GM18907 (cell line): ENCODE data around the gene MYMX.
"Not testable (repeated sequence)": the region's sequence is repeated elsewhere in the genome, so short reads cannot be mapped to it uniquely, and the experiment has no call there.

ENCODE experiments used
- ATAC-seq: cut with Tn5 transposase; IDR thresholded peaks from one replicate; pipeline ENCODE4 v1.9.1; 2021; ENCODE audit warnings: mild to moderate bottlenecking, moderate library complexity; ENCODE audit not compliant: unreplicated experiment

Gene MYMX

GRCh38 chr6:44185953-44186634, 30.6 kb upstream of the MYMX start:
- no peak for ATAC-seq

- ATAC-seq, result no peak
Observed at GRCh38 chr6:44186635-44187025, 30.1 kb upstream of the MYMX start.

- ATAC-seq, result no peak
Observed at GRCh38 chr6:44188819-44189218, 27.9 kb upstream of the MYMX start.

- ATAC-seq, result no peak
Observed at GRCh38 chr6:44189257-44189656, 27.5 kb upstream of the MYMX start.

GRCh38 chr6:44190715-44191114, 26.0 kb upstream of the MYMX start:
- ATAC-seq, result no peak

- no peak for ATAC-seq
Observed at GRCh38 chr6:44192428-44193041, 24.2 kb upstream of the MYMX start.

- ATAC-seq, result no peak
Observed at GRCh38 chr6:44193307-44193910, 23.3 kb upstream of the MYMX start.

- no peak for ATAC-seq
Observed at GRCh38 chr6:44194326-44194725, 22.4 kb upstream of the MYMX start.

GRCh38 chr6:44196351-44196750, 20.4 kb upstream of the MYMX start:
- not testable (repeated sequence) for ATAC-seq

GRCh38 chr6:44198684-44199083, 18.0 kb upstream of the MYMX start:
- no peak for ATAC-seq

- ATAC-seq, result no peak
Observed at GRCh38 chr6:44199883-44200282, 16.8 kb upstream of the MYMX start.

GRCh38 chr6:44201200-44201599, 15.5 kb upstream of the MYMX start:
- ATAC-seq, result no peak

GRCh38 chr6:44201638-44202303, 15.0 kb upstream of the MYMX start:
- ATAC-seq, result no peak

GRCh38 chr6:44202332-44202971, 14.3 kb upstream of the MYMX start:
- ATAC-seq, result no peak

GRCh38 chr6:44202972-44203750, 13.6 kb upstream of the MYMX start:
- no peak for ATAC-seq

GRCh38 chr6:44203955-44204354, 12.8 kb upstream of the MYMX start:
- ATAC-seq, result no peak

- no peak for ATAC-seq
Observed at GRCh38 chr6:44207966-44208365, 8.8 kb upstream of the MYMX start.

- no peak for ATAC-seq
Observed at GRCh38 chr6:44211284-44211683, 5.4 kb upstream of the MYMX start.

GRCh38 chr6:44214307-44214706, 2.4 kb upstream of the MYMX start:
- ATAC-seq, result no peak

- no peak for ATAC-seq
Observed at GRCh38 chr6:44217332-44218143, 812 bp downstream of the MYMX start.
